Activated naive CD8-positive, alpha-beta T cell treated with anti-CD3 and anti-CD28 coated beads, Interleukin-2, amount 10 ng/mL, durations not matched to agents 7 days and 5 days (primary cell): ENCODE data around the gene TRAM2. TPM values are rescaled to one million over a fixed set of nuclear protein-coding genes. Genes with fewer than 3 reads are reported as not detected.
A peak's percentile ranks its signal among the peaks of the same experiment; 100 is the strongest.

Experiments used
- ATAC-seq: fragments of 150-1000 bp; cut with Tn5 transposase; one replicate; pipeline ENCODE4 v1.10.0; 2021; ENCODE audit warnings: low read depth, moderate library complexity
- POLR2A ChIA-PET: fragments of 350-600 bp; sonication (Branson Sonifier 250); formaldehyde crosslinking; loops from one replicate; lab custom pipeline; 2021; ENCODE audit warnings: antibody characterized with exemption; lab: Charles Lee
- DNase-seq: peaks from one replicate; pipeline ENCODE4 v3.0.0; 2021
- H3K27ac Mint-ChIP-seq: one replicate; pipeline ENCODE4 v1.8.0; 2022; ENCODE audit warnings: mild to moderate bottlenecking, mixed read lengths
- H3K27me3 Mint-ChIP-seq: one replicate; pipeline ENCODE4 v1.8.0; 2022; ENCODE audit warnings: mild to moderate bottlenecking, moderate library complexity, mixed read lengths
- H3K36me3 Mint-ChIP-seq: one replicate; pipeline ENCODE4 v1.8.0; 2021; ENCODE audit warnings: mild to moderate bottlenecking, mixed read lengths
- H3K4me1 Mint-ChIP-seq: one replicate; pipeline ENCODE4 v1.8.0; 2021; ENCODE audit warnings: mixed read lengths
- H3K4me3 Mint-ChIP-seq: one replicate; pipeline ENCODE4 v1.8.0; 2022; ENCODE audit warnings: mild to moderate bottlenecking, moderate library complexity, mixed read lengths
- H3K9me3 Mint-ChIP-seq: one replicate; pipeline ENCODE4 v1.8.0; 2021; ENCODE audit warnings: mixed read lengths
- total RNA-seq, 2 experiments: library from RNA; stranded (reverse); gene quantifications; one replicate each; pipeline ENCODE4 v1.2.3, GENCODE V29; 2021

The TRAM2 gene
- total RNA-seq, 2 experiments from 2014 or later, result 4.8 to 5.0 TPM

GRCh38 chr6:52517502-52518278, 59.2 kb downstream of the TRAM2 start:
- Mint-ChIP-seq H3K4me3 (no peak overlapping the region), H3K27me3 (no peaks in the 10 kb centered on the region), H3K9me3 (no peaks in the 10 kb centered on the region), H3K4me1 (peaks cover 12% of the 10 kb centered on the region), H3K27ac (no peak overlapping the region), H3K36me3 (no peaks in the 10 kb centered on the region)
- ATAC-seq (no peak), DNase-seq (no peak)
- POLR2A ChIA-PET, result no interaction called here

DNA sequence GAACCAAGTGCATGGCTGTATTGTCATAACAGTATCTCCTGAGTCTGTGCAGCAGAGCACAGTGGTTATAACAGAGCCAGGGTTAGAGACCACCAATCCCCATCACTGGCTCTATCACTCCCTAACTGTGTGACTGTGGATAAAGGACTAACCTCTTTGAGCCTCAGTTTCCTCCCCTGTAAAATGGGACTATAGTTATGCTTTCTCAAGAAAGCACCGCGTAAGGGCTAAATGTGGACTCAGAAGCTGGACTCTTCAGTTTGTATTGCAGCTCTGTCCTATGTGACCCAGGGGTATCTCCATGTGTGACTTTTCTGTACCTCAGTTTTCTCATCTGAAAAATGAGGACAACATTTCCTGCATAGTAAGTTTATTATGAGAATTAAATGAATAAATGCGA, 59.9 kb downstream of the TRAM2 start:
- Mint-ChIP-seq H3K27ac (no peak overlapping the region), H3K4me3 (no peak overlapping the region), H3K36me3 (no peaks in the 10 kb centered on the region), H3K9me3 (no peaks in the 10 kb centered on the region), H3K4me1 (peaks cover 12% of the 10 kb centered on the region), H3K27me3 (no peaks in the 10 kb centered on the region)
- POLR2A ChIA-PET, result no interaction called here
- DNase-seq (no peak), ATAC-seq (no peak)

DNA sequence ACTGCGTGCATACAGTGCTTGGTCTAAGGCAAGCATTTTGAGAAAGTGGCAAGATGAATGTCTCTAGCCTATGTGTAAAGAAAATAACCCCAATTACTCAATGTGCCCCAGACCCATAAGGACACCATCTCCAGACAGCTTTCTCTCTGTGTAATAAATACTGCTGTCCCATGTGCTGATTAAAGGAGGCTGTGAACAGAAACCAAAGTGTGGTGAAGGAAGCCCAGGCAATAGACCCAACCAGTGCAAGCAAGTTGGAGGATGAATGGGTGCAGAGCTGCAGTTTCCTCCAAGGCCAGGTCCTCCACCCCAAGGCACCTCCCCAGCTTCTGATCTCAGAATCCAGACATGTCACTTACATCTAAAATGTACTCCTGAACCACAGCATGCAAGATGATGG, 60.6 kb downstream of the TRAM2 start:
- no peaks in the 10 kb centered on the region for H3K9me3 Mint-ChIP-seq
- POLR2A ChIA-PET, result no interaction called here
- no peak overlapping the region for H3K4me3 Mint-ChIP-seq
- no peak overlapping the region for H3K27ac Mint-ChIP-seq
- DNase-seq (no peak), ATAC-seq (peak; percentile 22)
- H3K36me3 Mint-ChIP-seq, result no peaks in the 10 kb centered on the region
- peaks cover 12% of the 10 kb centered on the region for H3K4me1 Mint-ChIP-seq
- H3K27me3 Mint-ChIP-seq, result no peaks in the 10 kb centered on the region

DNA sequence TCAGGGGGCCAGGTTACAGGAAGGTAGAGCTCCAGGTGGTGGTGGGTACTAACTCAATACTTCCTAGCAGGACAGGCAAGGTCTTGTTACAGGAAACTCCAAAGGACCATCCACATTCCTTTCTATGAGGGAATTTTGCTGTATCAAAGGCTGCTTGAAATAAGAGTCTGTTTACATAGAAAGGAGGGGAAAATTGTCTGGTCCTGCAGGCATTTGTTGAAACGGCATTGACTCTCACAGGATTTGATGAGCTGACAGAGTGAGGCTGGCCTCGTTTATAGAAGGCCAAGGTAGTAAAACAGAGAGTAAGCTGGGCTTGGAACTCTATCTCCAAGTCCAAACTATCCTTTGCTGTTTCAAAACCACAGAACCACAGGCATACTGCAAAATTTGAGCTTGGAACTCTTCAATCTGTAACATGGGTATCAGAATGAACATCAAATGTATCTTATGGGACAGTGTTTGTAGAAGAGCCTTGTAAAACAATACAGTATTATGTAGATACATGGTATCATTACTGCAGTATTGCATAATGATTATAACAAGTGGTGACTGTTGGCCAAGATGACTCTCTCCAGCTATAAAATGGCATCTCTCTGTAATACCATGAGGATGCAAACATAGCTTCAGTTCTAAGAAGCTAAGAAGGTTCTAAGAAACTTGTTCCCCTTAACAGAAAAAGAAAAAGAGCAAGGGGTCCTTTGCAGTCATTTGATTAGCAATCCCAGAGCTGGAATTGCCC, 61.5 kb downstream of the TRAM2 start:
- H3K27ac Mint-ChIP-seq, result no peak overlapping the region
- H3K27me3 Mint-ChIP-seq, result no peaks in the 10 kb centered on the region
- ATAC-seq, result no peak
- peaks cover 12% of the 10 kb centered on the region for H3K4me1 Mint-ChIP-seq
- H3K36me3 Mint-ChIP-seq, result no peaks in the 10 kb centered on the region
- no peaks in the 10 kb centered on the region for H3K9me3 Mint-ChIP-seq
- H3K4me3 Mint-ChIP-seq, result no peak overlapping the region
- no peak for DNase-seq
- POLR2A ChIA-PET, result no interaction called here

DNA sequence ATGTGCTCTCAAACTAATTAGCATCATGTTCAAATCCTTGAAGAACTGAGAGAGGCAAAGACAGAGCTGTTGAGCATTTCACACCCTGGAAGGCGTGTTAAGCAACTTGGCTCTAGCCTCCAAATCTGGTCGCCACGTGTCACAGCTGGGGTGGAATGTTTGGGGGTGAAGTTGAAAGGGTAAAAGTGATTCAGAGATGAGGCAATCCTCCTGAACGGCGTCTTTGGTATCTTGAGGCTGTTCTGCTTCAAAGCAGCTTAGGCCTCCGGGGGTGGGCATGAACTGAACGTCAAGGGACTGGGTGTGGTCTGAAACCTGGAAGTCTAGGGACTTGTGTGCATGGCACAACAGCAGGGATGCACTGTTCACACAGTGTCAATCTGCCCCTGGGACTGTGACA, 62.3 kb downstream of the TRAM2 start:
- H3K36me3 Mint-ChIP-seq, result no peaks in the 10 kb centered on the region
- H3K27ac Mint-ChIP-seq, result no peak overlapping the region
- peaks cover 12% of the 10 kb centered on the region for H3K4me1 Mint-ChIP-seq
- no peaks in the 10 kb centered on the region for H3K27me3 Mint-ChIP-seq
- DNase-seq, result no peak
- ATAC-seq, result no peak
- H3K4me3 Mint-ChIP-seq, result no peak overlapping the region
- H3K9me3 Mint-ChIP-seq, result no peaks in the 10 kb centered on the region
- POLR2A ChIA-PET, result no interaction called here

DNA sequence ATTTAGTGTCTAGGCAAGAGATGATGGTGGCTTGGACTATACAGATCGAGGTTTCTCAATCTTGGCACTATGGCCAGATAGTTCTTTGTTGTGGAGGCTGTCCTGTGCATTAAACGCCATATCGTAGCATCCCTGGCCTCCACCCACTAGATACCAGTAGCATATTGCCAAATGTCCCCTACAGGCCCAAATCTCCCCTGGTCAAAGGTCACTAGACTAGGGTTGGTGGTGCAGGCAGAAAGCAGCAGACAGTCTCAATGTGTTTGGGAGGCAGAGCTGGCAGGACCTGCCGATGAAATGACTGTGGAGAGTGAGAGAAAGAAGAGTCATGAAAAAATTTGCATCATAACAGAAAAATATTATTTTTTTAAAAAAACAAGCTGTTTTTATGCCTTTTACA, 63.0 kb downstream of the TRAM2 start:
- Mint-ChIP-seq H3K4me1 (peaks cover 12% of the 10 kb centered on the region), H3K36me3 (no peaks in the 10 kb centered on the region), H3K27me3 (no peaks in the 10 kb centered on the region), H3K4me3 (no peak overlapping the region), H3K27ac (no peak overlapping the region), H3K9me3 (no peaks in the 10 kb centered on the region)
- DNase-seq (no peak), ATAC-seq (no peak)
- POLR2A ChIA-PET, result no interaction called here

- H3K27ac Mint-ChIP-seq, result no peak overlapping the region
Measured at GRCh38 chr6:52513464-52513863, 63.4 kb downstream of the TRAM2 start.

DNA sequence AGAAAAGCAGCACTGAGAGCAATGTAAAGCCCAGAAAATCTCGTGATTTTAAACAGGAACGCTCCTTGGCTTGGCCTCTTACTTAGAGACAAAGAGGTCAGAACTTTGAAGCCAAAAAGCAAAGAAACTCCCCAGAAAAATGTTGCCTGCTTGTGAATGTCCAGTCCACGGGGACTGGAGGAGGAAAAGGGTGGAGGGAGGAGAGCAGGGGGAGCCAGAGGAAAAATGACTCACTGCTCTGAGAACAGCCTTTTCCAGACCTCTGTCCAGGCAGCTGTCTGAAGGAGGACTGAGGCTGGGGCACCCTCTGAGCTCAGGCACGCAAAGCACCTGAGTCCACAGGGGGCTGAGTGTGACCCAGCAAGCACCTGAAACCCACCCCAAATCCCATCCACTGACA, 64.7 kb downstream of the TRAM2 start:
- POLR2A ChIA-PET, result no interaction called here
- ATAC-seq, result no peak
- Mint-ChIP-seq H3K9me3 (no peaks in the 10 kb centered on the region), H3K4me1 (peaks cover 12% of the 10 kb centered on the region), H3K36me3 (no peaks in the 10 kb centered on the region), H3K27ac (no peak overlapping the region), H3K4me3 (no peak overlapping the region), H3K27me3 (no peaks in the 10 kb centered on the region)
- DNase-seq, result no peak

More at GRCh38 chr6:52513464-52513863, 63.4 kb downstream of the TRAM2 start:
- DNase-seq, result no peak
- no peaks in the 10 kb centered on the region for H3K9me3 Mint-ChIP-seq
- no peak overlapping the region for H3K4me3 Mint-ChIP-seq
- no peaks in the 10 kb centered on the region for H3K27me3 Mint-ChIP-seq
- no peak for ATAC-seq
- no peaks in the 10 kb centered on the region for H3K36me3 Mint-ChIP-seq
- POLR2A ChIA-PET, result no interaction called here
- H3K4me1 Mint-ChIP-seq, result peaks cover 12% of the 10 kb centered on the region

- Mint-ChIP-seq H3K27ac (no peak overlapping the region), H3K4me1 (peaks cover 12% of the 10 kb centered on the region), H3K36me3 (no peaks in the 10 kb centered on the region), H3K9me3 (no peaks in the 10 kb centered on the region), H3K4me3 (no peak overlapping the region), H3K27me3 (no peaks in the 10 kb centered on the region)
- DNase-seq (no peak), ATAC-seq (no peak)
- POLR2A ChIA-PET, result no interaction called here
Measured at GRCh38 chr6:52511572-52512151, 65.2 kb downstream of the TRAM2 start.

GRCh38 chr6:52511163-52511562, 65.7 kb downstream of the TRAM2 start:
- POLR2A ChIA-PET, result no interaction called here
- DNase-seq (no peak), ATAC-seq (no peak)
- Mint-ChIP-seq H3K9me3 (no peaks in the 10 kb centered on the region), H3K27ac (no peak overlapping the region), H3K4me1 (peaks cover 9% of the 10 kb centered on the region), H3K4me3 (no peak overlapping the region), H3K36me3 (no peaks in the 10 kb centered on the region), H3K27me3 (no peaks in the 10 kb centered on the region)

GRCh38 chr6:52510213-52510562, 66.7 kb downstream of the TRAM2 start:
- Mint-ChIP-seq H3K4me3 (no peak overlapping the region), H3K36me3 (no peaks in the 10 kb centered on the region), H3K9me3 (no peaks in the 10 kb centered on the region), H3K4me1 (peaks cover 3% of the 10 kb centered on the region), H3K27ac (no peak overlapping the region), H3K27me3 (no peaks in the 10 kb centered on the region)
- ATAC-seq, result no peak
- DNase-seq, result no peak
- POLR2A ChIA-PET, result no interaction called here

GRCh38 chr6:52509281-52510212, 67.3 kb downstream of the TRAM2 start:
- no peak overlapping the region for H3K27ac Mint-ChIP-seq

GRCh38 chr6:52508261-52508739, 68.6 kb downstream of the TRAM2 start:
- POLR2A ChIA-PET, result no interaction called here
- Mint-ChIP-seq H3K4me3 (no peak overlapping the region), H3K4me1 (no peaks in the 10 kb centered on the region), H3K9me3 (no peaks in the 10 kb centered on the region), H3K36me3 (no peaks in the 10 kb centered on the region), H3K27me3 (no peaks in the 10 kb centered on the region), H3K27ac (no peak overlapping the region)
- ATAC-seq (no peak), DNase-seq (no peak)

More at GRCh38 chr6:52509281-52510212, 67.3 kb downstream of the TRAM2 start:
- H3K9me3 Mint-ChIP-seq, result no peaks in the 10 kb centered on the region
- no peaks in the 10 kb centered on the region for H3K27me3 Mint-ChIP-seq
- ATAC-seq (no peak), DNase-seq (no peak)
- no peaks in the 10 kb centered on the region for H3K36me3 Mint-ChIP-seq
- POLR2A ChIA-PET, result no interaction called here
- H3K4me1 Mint-ChIP-seq, result peaks cover 2% of the 10 kb centered on the region
- no peak overlapping the region for H3K4me3 Mint-ChIP-seq
